Endodermal cell (in vitro differentiated cells): ENCODE data around the gene OGFOD1. TPM values are rescaled to one million over a fixed set of nuclear protein-coding genes. Genes with fewer than 3 reads are reported as not detected.
A peak's percentile ranks its signal among the peaks of the same experiment; 100 is the strongest.

Experiments
- DNase-seq: peaks from one replicate; pipeline ENCODE4 v3.0.0-alpha.2; 2017
- H3K27ac ChIP-seq: 2 replicates; pipeline ENCODE4 v1.5.1; 2013; ENCODE audit warnings: mild to moderate bottlenecking, low read depth, low read length, moderate library complexity
- H3K27me3 ChIP-seq: 2 replicates; pipeline ENCODE4 v1.6.1; 2013; ENCODE audit warnings: mild to moderate bottlenecking, low read length, moderate library complexity; ENCODE audit not compliant: insufficient read depth, control insufficient read depth, poor library complexity, severe bottlenecking
- H3K36me3 ChIP-seq: 2 replicates; pipeline ENCODE4 v1.7.0; 2013; ENCODE audit warnings: mild to moderate bottlenecking, low read length, moderate library complexity; ENCODE audit not compliant: control insufficient read depth, insufficient read depth
- H3K4me1 ChIP-seq: one replicate; pipeline ENCODE4 v1.7.0; 2013; ENCODE audit warnings: low read length; ENCODE audit not compliant: control insufficient read depth, insufficient read depth
- H3K4me3 ChIP-seq: 2 replicates; pipeline ENCODE4 v1.5.1; 2013; ENCODE audit warnings: mild to moderate bottlenecking, low read length, moderate library complexity
- H3K9ac ChIP-seq: 2 replicates; pipeline ENCODE4 v1.6.1; 2013; ENCODE audit warnings: mild to moderate bottlenecking, low read length, moderate library complexity; ENCODE audit not compliant: poor library complexity, severe bottlenecking; ENCODE audit errors: extremely low read depth
- H3K9me3 ChIP-seq: 2 replicates; pipeline ENCODE4 v1.6.1; 2013; ENCODE audit warnings: mild to moderate bottlenecking, low read length, moderate library complexity; ENCODE audit not compliant: control insufficient read depth
- H3K27ac Mint-ChIP-seq: 2 replicates; pipeline ENCODE4 v1.8.0; 2020; ENCODE audit warnings: mixed read lengths
- H3K27me3 Mint-ChIP-seq: 2 replicates; pipeline ENCODE4 v1.8.0; 2021; ENCODE audit warnings: mild to moderate bottlenecking, mixed read lengths; ENCODE audit not compliant: insufficient read depth
- H3K36me3 Mint-ChIP-seq: 2 replicates; pipeline ENCODE4 v1.8.0; 2020; ENCODE audit warnings: low read depth, mixed read lengths
- H3K4me1 Mint-ChIP-seq: 2 replicates; pipeline ENCODE4 v1.8.0; 2020; ENCODE audit warnings: mixed read lengths
- H3K4me3 Mint-ChIP-seq: 2 replicates; pipeline ENCODE4 v1.8.0; 2020; ENCODE audit warnings: mild to moderate bottlenecking, moderate library complexity, mixed read lengths
- H3K9me3 Mint-ChIP-seq: 2 replicates; pipeline ENCODE4 v1.8.0; 2020; ENCODE audit warnings: mild to moderate bottlenecking, mixed read lengths
- WGBS, 2 experiments: methylation state at CpG; one replicate each; pipeline versions ENCODE4 v1.1.5 to v1.1.7; 2013; ENCODE audit warnings: missing lambda C conversion rate in 2 of 2, mixed read lengths in 1 of 2; ENCODE audit not compliant: insufficient coverage in 1 of 2, insufficient read length in 1 of 2; 5-methylcytosine and 5-hydroxymethylcytosine counted together
- total RNA-seq, 2 donors: library from RNA; stranded (reverse); fragmentation: NEBNext Ultra II Directional in 1 of 2; extraction: Animal tissue kit (Norgen Biotek cat#: 25700) in 1 of 2; gene quantifications; 2 replicates in 1 of 2; 3 replicates in 1 of 2; pipeline ENCODE4 v1.2.1, GENCODE V29; 2021
- TF ChIP-seq, protein P1 (sequence below): fragments of 200-600 bp; sonication (generic); conservative IDR thresholded peaks from 2 replicates; pipeline ENCODE4 v1.5.0; 2021; ENCODE audit warnings: antibody characterized with exemption, mild to moderate bottlenecking

The OGFOD1 gene
- total RNA-seq, 2 donors from 2014 or later: 54.3 to 55.1 TPM

DNA sequence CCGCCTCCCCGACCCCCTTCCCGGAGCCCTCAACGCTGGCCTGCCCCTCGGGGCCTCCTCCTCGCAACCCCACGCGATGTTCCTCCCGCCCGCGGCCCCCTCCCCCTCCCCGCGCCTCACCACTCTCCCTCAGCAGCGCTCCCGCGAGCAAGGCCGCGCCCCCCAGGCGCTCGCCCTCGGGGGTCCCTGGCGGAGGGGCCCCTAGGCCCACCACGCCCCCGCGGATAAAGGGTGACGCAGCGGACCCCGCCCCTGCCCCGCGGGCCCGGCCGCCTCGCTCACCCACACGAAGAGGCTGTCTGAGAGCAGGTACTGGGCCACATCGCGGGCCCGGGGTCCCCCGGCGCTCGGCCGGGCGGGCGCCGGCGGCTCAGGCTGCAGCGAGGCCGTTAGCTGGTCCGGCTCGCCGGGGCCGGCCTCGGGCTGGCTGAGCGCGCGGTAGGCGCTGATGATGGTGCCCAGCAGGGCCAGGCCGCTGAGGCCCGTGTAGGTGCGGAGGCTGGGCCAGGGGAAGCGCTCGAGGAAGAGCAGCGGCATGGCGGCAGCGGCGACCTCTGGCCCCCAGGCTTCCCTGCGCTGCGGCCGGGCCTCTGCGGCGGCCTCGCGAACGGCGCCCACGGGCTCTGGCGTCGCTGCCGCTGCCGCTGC lies 26.4 kb upstream of the OGFOD1 start:
- H3K36me3 Mint-ChIP-seq: no peaks in the 10 kb centered on the region
- 0% methylated on average over 21 to 79 of the region's 79 CpGs for WGBS, 2 experiments
- peaks cover 9% of the 10 kb centered on the region for H3K36me3 ChIP-seq
- no peak overlapping the region for H3K27ac ChIP-seq
- peak; percentile 79 for DNase-seq
- no peaks in the 10 kb centered on the region for H3K27me3 Mint-ChIP-seq
- H3K9me3 Mint-ChIP-seq: no peaks in the 10 kb centered on the region
- peak overlapping the region; percentile 82 for H3K4me3 Mint-ChIP-seq
- H3K4me3 ChIP-seq: peak overlapping the region; percentile 90
- H3K4me1 Mint-ChIP-seq: peaks cover 36% of the 10 kb centered on the region
- H3K27ac Mint-ChIP-seq: no peak overlapping the region
- no peaks in the 10 kb centered on the region for H3K27me3 ChIP-seq
- peaks cover 10% of the 10 kb centered on the region for H3K4me1 ChIP-seq
- H3K9ac ChIP-seq: peak overlapping the region; percentile 53
- TF ChIP-seq, protein P1, sequence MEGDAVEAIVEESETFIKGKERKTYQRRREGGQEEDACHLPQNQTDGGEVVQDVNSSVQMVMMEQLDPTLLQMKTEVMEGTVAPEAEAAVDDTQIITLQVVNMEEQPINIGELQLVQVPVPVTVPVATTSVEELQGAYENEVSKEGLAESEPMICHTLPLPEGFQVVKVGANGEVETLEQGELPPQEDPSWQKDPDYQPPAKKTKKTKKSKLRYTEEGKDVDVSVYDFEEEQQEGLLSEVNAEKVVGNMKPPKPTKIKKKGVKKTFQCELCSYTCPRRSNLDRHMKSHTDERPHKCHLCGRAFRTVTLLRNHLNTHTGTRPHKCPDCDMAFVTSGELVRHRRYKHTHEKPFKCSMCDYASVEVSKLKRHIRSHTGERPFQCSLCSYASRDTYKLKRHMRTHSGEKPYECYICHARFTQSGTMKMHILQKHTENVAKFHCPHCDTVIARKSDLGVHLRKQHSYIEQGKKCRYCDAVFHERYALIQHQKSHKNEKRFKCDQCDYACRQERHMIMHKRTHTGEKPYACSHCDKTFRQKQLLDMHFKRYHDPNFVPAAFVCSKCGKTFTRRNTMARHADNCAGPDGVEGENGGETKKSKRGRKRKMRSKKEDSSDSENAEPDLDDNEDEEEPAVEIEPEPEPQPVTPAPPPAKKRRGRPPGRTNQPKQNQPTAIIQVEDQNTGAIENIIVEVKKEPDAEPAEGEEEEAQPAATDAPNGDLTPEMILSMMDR: no peak
- H3K9me3 ChIP-seq: no peaks in the 10 kb centered on the region

DNA sequence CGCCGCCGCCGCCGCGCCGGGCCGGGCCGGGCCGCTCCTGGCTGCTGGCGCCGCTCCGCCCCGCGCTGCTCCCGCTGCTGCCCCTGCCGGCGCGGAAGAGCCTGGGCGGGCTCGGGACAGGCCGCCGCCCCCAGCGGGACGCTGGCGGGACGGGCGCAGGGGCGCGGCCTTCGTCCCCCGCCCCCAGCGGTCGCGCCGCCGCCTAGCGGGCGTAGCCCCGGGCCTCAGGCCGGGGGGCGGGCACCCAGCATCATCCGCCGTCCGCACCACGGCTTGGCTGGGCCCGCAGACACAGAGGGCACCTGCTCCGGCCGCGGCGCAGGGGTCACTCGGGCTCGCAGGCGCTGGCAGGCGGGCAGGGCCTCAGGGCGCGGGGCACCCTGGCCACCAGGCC lies 25.9 kb upstream of the OGFOD1 start, which contains the start of gene AMFR:
Gene AMFR (minus strand): TSS at position 107 of the 394 bp plus-strand sequence. CDS start 218 bp downstream, outside the sequence.
- TF ChIP-seq, protein P1: peak; percentile 66
- peak; percentile 80 for DNase-seq
- Histone ChIP-seq H3K4me1 (peaks cover 10% of the 10 kb centered on the region), H3K36me3 (peaks cover 14% of the 10 kb centered on the region), H3K27me3 (no peaks in the 10 kb centered on the region), H3K4me3 (peak within 1 kb of the TSS; percentile 90), H3K9ac (peak within 1 kb of the TSS; percentile 53), H3K9me3 (no peaks in the 10 kb centered on the region), H3K27ac (no peak within 1 kb of the TSS)
- H3K27ac Mint-ChIP-seq: peak within 1 kb of the TSS; percentile 92
- H3K27me3 Mint-ChIP-seq: no peaks in the 10 kb centered on the region
- peak within 1 kb of the TSS; percentile 82 for H3K4me3 Mint-ChIP-seq
- peaks cover 4% of the 10 kb centered on the region for H3K36me3 Mint-ChIP-seq
- peaks cover 31% of the 10 kb centered on the region for H3K4me1 Mint-ChIP-seq
- 0 to 2% methylated on average over 11 to 57 of the region's 57 CpGs for WGBS, 2 experiments
- no peaks in the 10 kb centered on the region for H3K9me3 Mint-ChIP-seq

DNA sequence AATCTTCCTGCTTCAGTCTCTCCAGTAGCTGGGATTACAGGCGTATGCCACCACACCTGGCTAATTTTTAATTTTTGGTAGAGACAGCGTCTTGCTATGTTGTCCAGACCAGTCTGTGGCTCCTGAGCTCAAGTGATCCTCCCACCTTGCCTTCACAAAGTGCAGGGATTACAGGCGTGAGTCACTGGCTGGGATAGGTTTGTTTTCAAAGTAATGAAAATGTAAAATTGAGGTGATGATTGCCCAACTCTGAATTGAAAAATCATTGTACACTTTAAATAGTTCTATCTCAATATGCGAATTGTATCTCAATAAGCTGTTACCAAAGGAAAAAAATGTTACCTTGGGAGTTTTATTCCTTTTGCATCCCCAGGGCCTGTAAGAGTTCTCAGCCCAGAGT lies 24.8 kb upstream of the OGFOD1 start:
- no peak for DNase-seq
- Mint-ChIP-seq H3K4me1 (peaks cover 26% of the 10 kb centered on the region), H3K27me3 (no peaks in the 10 kb centered on the region), H3K27ac (no peak overlapping the region), H3K36me3 (peaks cover 11% of the 10 kb centered on the region), H3K4me3 (peak overlapping the region; percentile 45), H3K9me3 (no peaks in the 10 kb centered on the region)
- TF ChIP-seq, protein P1: no peak
- H3K9ac ChIP-seq: no peak overlapping the region
- WGBS, 2 experiments: 92 to 100% methylated on average over 2 to 4 of the region's 4 CpGs
- peaks cover 10% of the 10 kb centered on the region for H3K4me1 ChIP-seq
- H3K9me3 ChIP-seq: no peaks in the 10 kb centered on the region
- no peak overlapping the region for H3K27ac ChIP-seq
- H3K27me3 ChIP-seq: no peaks in the 10 kb centered on the region
- H3K36me3 ChIP-seq: peaks cover 24% of the 10 kb centered on the region
- no peak overlapping the region for H3K4me3 ChIP-seq
